HG03571 (cell line): ENCODE results near the gene ADAMTS17.

ENCODE experiments used
- ATAC-seq: cut with Tn5 transposase; IDR thresholded peaks from one replicate; pipeline ENCODE4 v1.9.1; 2021; ENCODE audit not compliant: unreplicated experiment

Gene ADAMTS17

GRCh38 chr15:100202309-100202960 lies 139.3 kb downstream of the ADAMTS17 start:
- ATAC-seq: no peak

GRCh38 chr15:100201376-100202280 lies 140.1 kb downstream of the ADAMTS17 start:
- no peak for ATAC-seq

GRCh38 chr15:100200287-100200880 lies 141.4 kb downstream of the ADAMTS17 start:
- ATAC-seq: no peak

GRCh38 chr15:100199711-100200286 lies 142.0 kb downstream of the ADAMTS17 start:
- no peak for ATAC-seq

- ATAC-seq: no peak
Observed at GRCh38 chr15:100198442-100198841, 143.3 kb downstream of the ADAMTS17 start.

- ATAC-seq: no peak
Observed at GRCh38 chr15:100196326-100197058, 145.3 kb downstream of the ADAMTS17 start.

- ATAC-seq: no peak
Observed at GRCh38 chr15:100194996-100195395, 146.8 kb downstream of the ADAMTS17 start.

- ATAC-seq: no peak
Observed at GRCh38 chr15:100193277-100193860, 148.4 kb downstream of the ADAMTS17 start.

- no peak for ATAC-seq
Observed at GRCh38 chr15:100192097-100193080, 149.4 kb downstream of the ADAMTS17 start.

- no peak for ATAC-seq
Observed at GRCh38 chr15:100191161-100191560, 150.6 kb downstream of the ADAMTS17 start.

GRCh38 chr15:100190675-100191074 lies 151.1 kb downstream of the ADAMTS17 start:
- no peak for ATAC-seq

GRCh38 chr15:100189849-100190248 lies 151.9 kb downstream of the ADAMTS17 start:
- no peak for ATAC-seq

- no peak for ATAC-seq
Observed at GRCh38 chr15:100189319-100189718, 152.5 kb downstream of the ADAMTS17 start.

- no peak for ATAC-seq
Observed at GRCh38 chr15:100187677-100188076, 154.1 kb downstream of the ADAMTS17 start.

- no peak for ATAC-seq
Observed at GRCh38 chr15:100186960-100187359, 154.8 kb downstream of the ADAMTS17 start.

- no peak for ATAC-seq
Observed at GRCh38 chr15:100186366-100186765, 155.4 kb downstream of the ADAMTS17 start.

- no peak for ATAC-seq
Observed at GRCh38 chr15:100183921-100184495, 157.8 kb downstream of the ADAMTS17 start.

- no peak for ATAC-seq
Observed at GRCh38 chr15:100180921-100181320, 160.9 kb downstream of the ADAMTS17 start.
